ENCODE data around the gene RANBP17.
A peak's percentile ranks its signal among the peaks of the same experiment; 100 is the strongest.

The RANBP17 gene

DNA sequence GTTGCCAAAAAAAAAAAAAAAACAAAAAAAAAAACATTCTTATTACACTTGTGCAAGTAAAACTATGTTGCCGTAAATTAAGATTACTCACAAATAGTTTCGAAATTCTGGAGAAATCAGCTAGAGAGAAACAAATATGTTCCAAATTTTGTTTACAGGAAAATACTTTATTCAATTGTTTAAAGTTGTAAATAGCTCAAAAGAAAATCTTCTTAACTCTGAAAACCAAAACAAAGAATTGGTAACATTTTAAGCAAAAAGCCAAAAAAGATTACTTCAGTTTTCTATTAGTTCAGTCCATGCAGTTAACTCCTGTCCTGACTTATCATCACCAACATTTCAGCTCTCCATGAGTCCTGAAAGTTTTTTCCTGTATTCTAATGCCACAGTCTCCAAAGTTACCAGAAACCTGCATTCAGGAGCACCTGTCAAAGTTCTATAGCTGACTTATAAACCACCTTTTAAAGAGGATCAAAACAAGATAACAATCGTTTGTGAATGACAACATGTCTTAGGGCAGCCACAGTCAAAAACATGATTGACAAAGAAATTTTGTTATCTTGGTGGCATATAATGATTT is 194.1 kb downstream of the RANBP17 start:
- no peak for DNase-seq (ENCODE audit: low read depth)
- no peak overlapping the region for H3K4me3 ChIP-seq (ENCODE audit: low read depth, low read length)

GRCh38 chr5:171067540-171068130 is 205.8 kb downstream of the RANBP17 start:
- H3K4me3 ChIP-seq (ENCODE audit: low read depth, low read length), result no peak overlapping the region
- DNase-seq (ENCODE audit: low read depth), result no peak

DNA sequence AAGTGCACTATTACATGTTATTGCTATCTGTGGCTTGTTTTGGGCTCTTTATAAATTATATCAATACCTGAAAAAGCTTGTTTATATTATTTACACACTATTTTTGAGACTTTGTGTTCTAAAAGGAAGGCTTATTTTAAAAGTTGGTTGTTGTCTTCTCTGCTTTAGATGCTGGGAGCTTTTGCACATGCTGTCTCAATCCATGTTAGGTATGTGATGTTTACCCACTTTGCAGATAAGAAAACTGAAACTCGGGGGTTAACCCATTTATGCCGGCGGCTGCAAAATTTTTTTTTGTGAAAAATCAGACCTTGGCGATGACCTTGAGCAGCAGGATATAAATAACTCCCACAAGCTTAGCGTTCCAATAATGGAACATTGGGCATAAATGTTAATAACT is 212.9 kb downstream of the RANBP17 start:
- H3K4me3 ChIP-seq (ENCODE audit: low read depth, low read length), result no peak overlapping the region
- DNase-seq (ENCODE audit: low read depth), result no peak

GRCh38 chr5:171080186-171080938 is 218.5 kb downstream of the RANBP17 start:
- H3K4me3 ChIP-seq (ENCODE audit: low read depth, low read length), result no peak overlapping the region

DNA sequence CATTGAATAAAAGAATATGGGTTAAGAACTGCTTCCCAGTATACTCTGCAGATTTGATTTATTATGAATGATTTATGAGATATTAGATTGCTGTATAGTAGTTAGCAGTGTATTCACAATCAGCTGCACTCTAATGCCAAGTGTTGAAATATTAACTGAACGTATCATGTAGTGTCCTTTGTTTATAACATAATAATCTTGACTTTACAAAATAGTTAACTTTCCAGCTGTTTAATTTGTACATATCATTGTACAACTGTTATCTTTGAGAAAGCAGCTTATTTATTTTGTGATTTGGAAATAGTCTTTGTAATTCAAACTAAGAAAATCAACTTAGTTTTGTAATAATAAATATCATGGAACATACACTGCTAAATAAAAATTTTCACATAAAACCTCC is 219.5 kb downstream of the RANBP17 start:
- no peak for DNase-seq (ENCODE audit: low read depth)
- no peak overlapping the region for H3K4me3 ChIP-seq (ENCODE audit: low read depth, low read length)

More at GRCh38 chr5:171080186-171080938, 218.5 kb downstream of the RANBP17 start:
- DNase-seq (ENCODE audit: low read depth), result no peak

- H3K4me3 ChIP-seq (ENCODE audit: low read depth, low read length), result no peak overlapping the region
- DNase-seq (ENCODE audit: low read depth), result peak; percentile 39
These were observed 230.4 kb downstream of the RANBP17 start for GRCh38 chr5:171092194-171092593.

DNA sequence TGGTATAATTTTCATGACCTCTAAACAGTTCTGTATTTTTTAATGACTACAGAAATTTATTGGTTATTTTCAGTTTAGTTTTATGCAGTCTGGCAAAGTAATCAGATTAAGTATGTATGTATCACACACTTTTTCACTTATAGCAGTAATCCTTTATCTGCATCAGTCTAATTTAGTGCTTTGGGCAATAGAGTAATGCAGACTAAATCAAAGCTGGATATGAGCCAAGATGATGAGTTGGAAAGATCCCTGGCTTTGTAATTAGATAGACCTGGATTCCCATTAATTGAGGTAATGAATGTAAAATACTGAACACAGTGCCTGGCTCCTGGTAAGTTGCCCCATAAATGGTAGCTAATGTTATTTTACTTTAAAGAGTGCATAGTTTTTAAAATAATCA is 231.8 kb downstream of the RANBP17 start:
- no peak for DNase-seq (ENCODE audit: low read depth)

GRCh38 chr5:171094356-171094755 is 232.5 kb downstream of the RANBP17 start:
- H3K4me3 ChIP-seq (ENCODE audit: low read depth, low read length), result no peak overlapping the region
- no peak for DNase-seq (ENCODE audit: low read depth)

More for the DNA sequence above, 231.8 kb downstream of the RANBP17 start:
- no peak overlapping the region for H3K4me3 ChIP-seq (ENCODE audit: low read depth, low read length)

DNA sequence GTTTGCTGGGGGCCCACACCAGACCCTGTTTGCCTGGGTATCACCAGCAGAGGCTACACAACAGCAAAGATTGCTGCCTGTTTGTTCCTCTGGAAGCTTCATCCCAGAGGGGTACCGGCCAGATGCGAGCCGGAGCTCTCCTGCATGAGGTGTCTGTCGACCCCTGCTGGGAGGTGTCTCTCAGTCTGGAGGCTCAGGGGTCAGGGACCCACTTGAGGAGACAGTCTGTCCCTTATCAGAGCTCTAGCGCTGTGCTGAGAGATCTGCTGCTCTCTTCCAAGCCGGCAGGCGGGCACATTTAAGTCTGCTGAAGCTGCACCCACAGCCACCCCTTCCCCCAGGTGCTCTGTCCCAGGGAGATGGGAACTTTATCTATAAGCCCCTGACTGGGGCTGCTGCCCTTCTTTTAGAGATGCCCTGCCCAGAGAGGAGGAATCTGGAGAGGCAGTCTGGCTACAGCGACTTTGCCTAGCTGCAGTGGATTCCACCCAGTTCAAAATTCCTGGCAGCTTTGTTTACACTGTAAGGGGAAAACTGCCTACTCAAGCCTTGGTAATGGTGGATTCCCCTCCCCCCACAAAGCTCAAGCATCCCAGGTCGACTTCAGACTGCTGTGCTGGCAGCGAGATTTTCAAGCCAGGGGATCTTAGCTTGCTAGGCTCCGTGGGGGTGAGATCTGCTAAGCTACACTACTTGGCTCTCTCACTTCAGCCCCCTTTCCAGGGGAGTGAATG is 241.2 kb downstream of the RANBP17 start:
- H3K4me3 ChIP-seq (ENCODE audit: low read depth, low read length), result no peak overlapping the region
- DNase-seq (ENCODE audit: low read depth), result no peak

- no peak for DNase-seq (ENCODE audit: low read depth)
- no peak overlapping the region for H3K4me3 ChIP-seq (ENCODE audit: low read depth, low read length)
These were observed 245.9 kb downstream of the RANBP17 start for GRCh38 chr5:171107669-171108068.

DNA sequence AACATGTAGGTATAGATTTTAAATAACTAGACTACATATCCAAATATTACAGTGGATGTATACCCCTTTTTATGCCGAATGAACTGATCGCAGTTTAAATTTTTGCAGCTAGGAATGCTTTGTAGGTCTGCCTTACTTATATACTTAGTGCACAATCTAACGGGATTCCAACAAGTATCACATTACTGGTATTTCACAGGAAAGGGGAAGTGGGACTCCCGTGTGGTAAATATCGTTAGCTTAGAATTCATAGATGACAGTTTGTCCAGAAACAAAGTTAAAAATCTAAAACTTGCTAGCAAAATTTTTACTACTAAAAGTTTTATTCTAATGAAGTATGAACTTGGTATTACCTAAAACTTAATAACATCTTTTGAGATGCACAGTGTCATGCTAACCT is 253.7 kb downstream of the RANBP17 start:
- no peak for DNase-seq (ENCODE audit: low read depth)
- no peak overlapping the region for H3K4me3 ChIP-seq (ENCODE audit: low read depth, low read length)

DNA sequence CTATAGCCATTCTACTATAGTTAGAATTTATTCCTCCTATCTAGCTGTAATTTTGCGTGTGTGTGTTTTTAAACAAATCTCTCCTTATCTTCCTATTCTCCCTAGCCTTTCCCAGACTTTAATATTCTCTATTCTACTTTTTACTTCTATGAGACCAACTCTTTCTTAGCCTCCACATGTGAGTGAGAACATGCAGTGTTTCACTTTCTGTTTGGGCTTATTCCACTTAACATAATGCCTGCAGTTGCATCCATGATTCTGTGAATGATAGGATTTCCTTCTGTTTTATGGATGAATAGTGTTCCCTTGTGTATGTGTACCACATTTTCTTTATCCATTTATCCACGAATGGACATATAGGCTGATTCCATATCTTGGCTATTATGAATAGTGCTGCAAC is 254.9 kb downstream of the RANBP17 start:
- no peak for DNase-seq (ENCODE audit: low read depth)
- H3K4me3 ChIP-seq (ENCODE audit: low read depth, low read length), result no peak overlapping the region

DNA sequence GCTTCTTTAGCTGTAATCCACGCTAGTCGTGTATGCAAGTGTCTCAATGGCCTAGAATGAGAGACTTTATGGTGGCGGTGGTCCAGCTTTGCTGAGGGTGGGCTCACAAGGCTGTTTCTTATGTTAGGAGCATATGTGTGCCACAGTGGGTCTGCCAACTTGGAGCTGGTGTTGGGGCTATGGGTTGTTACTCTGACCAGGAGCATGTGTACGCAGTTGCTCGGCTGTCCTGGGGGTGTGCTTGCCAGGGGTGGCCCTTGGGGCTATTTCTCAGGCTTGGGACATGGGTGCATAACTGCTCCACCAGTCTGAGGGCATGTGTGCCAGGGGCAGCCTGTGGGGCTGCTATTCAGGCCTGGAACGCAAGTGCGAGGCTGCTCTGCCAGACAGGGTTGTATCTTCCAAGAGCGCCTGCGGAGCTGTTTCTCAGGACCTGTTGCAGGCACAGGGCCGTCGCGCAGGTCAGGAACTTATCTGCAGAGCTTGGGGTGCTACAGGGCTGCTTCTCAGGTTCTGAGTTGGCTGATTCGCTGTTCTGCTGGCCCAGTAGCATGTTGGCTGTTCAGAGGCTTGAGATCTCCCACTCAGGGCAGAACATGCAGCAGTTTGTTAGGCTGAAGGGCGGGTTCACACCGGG is 259.3 kb downstream of the RANBP17 start:
- no peak overlapping the region for H3K4me3 ChIP-seq (ENCODE audit: low read depth, low read length)
- no peak for DNase-seq (ENCODE audit: low read depth)

- DNase-seq (ENCODE audit: low read depth), result no peak
- H3K4me3 ChIP-seq (ENCODE audit: low read depth, low read length), result no peak overlapping the region
These were observed 259.8 kb downstream of the RANBP17 start for GRCh38 chr5:171121638-171122037.

DNA sequence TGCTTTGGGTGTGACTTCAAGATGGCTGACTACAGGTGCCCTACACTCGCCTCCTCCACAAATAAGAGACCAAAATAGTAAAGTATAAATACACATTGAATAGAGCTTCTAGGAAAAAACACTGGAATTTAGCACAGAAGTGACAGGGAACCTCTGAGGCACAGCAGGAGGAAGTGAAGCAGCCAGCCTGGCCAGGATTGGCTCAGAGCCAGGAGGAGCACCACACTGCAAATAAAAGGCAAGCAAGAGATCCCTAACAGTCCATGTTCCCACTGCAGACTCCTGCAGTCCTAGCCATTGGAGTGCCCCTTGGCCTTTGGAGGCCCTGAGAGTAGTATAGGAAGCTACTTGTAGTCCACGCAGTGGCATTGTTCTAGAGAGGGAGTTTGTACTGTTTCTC is 260.6 kb downstream of the RANBP17 start:
- DNase-seq (ENCODE audit: low read depth), result no peak

GRCh38 chr5:171123417-171123816 is 261.6 kb downstream of the RANBP17 start:
- H3K4me3 ChIP-seq (ENCODE audit: low read depth, low read length), result no peak overlapping the region
- no peak for DNase-seq (ENCODE audit: low read depth)

More for the DNA sequence above, 260.6 kb downstream of the RANBP17 start:
- no peak overlapping the region for H3K4me3 ChIP-seq (ENCODE audit: low read depth, low read length)

- no peak overlapping the region for H3K4me3 ChIP-seq (ENCODE audit: low read depth, low read length)
- DNase-seq (ENCODE audit: low read depth), result no peak
These were observed 265.5 kb downstream of the RANBP17 start for GRCh38 chr5:171127314-171127713.

- DNase-seq (ENCODE audit: low read depth), result no peak
- no peak overlapping the region for H3K4me3 ChIP-seq (ENCODE audit: low read depth, low read length)
These were observed 266.3 kb downstream of the RANBP17 start for GRCh38 chr5:171128136-171128535.

- no peak overlapping the region for H3K4me3 ChIP-seq (ENCODE audit: low read depth, low read length)
- DNase-seq (ENCODE audit: low read depth), result no peak
These were observed 267.5 kb downstream of the RANBP17 start for GRCh38 chr5:171129308-171129707.

GRCh38 chr5:171131497-171131896 is 269.7 kb downstream of the RANBP17 start:
- H3K4me3 ChIP-seq (ENCODE audit: low read depth, low read length), result no peak overlapping the region
- DNase-seq (ENCODE audit: low read depth), result no peak

Data from skeletal muscle cell (primary cell).